Mesenchymal stem cell (in vitro differentiated cells and primary cell): Measurements from ENCODE around the gene DPH2.

Source experiments
- DNase-seq: peaks from one replicate; pipeline ENCODE4 v3.0.0-alpha.2; 2013
- H2AFZ ChIP-seq: one replicate; pipeline ENCODE4 v1.6.1; 2013; ENCODE audit warnings: low read depth, mild to moderate bottlenecking, control low read depth, inconsistent platforms, low read length, moderate library complexity
- H2AK5ac ChIP-seq: 2 replicates; pipeline ENCODE4 v1.6.1; 2013; ENCODE audit warnings: low read length, moderate library complexity, mild to moderate bottlenecking, inconsistent platforms; ENCODE audit not compliant: severe bottlenecking
- H2BK120ac ChIP-seq: one replicate; pipeline ENCODE4 v1.6.1; 2013; ENCODE audit warnings: low read depth, mild to moderate bottlenecking, inconsistent platforms, low read length, moderate library complexity
- H2BK12ac ChIP-seq, 2 experiments: one replicate each; pipeline ENCODE4 v1.6.1; 2013; ENCODE audit warnings: inconsistent platforms in 2 of 2, low read length in 2 of 2, mild to moderate bottlenecking in 2 of 2, moderate library complexity in 2 of 2, control low read depth in 1 of 2
- H2BK15ac ChIP-seq: one replicate; pipeline ENCODE4 v1.6.1; 2013; ENCODE audit warnings: mild to moderate bottlenecking, low read depth, inconsistent platforms; ENCODE audit not compliant: poor library complexity, severe bottlenecking
- H2BK5ac ChIP-seq: 2 replicates; pipeline ENCODE4 v1.6.1; 2013; ENCODE audit warnings: low read depth, mild to moderate bottlenecking, low read length, control low read depth, inconsistent platforms; ENCODE audit not compliant: poor library complexity, severe bottlenecking
- H3K14ac ChIP-seq, 2 experiments: one replicate each; pipeline ENCODE4 v1.6.1; 2013; ENCODE audit warnings: inconsistent platforms in 2 of 2, low read length in 2 of 2, control low read depth in 1 of 2, mild to moderate bottlenecking in 1 of 2, moderate library complexity in 1 of 2
- H3K18ac ChIP-seq, 2 experiments: one replicate each; pipeline ENCODE4 v1.6.1; 2013; ENCODE audit warnings: inconsistent platforms in 2 of 2, low read length in 2 of 2, control low read depth in 1 of 2, low read depth in 1 of 2, mild to moderate bottlenecking in 1 of 2
- H3K23ac ChIP-seq, 2 experiments: one replicate each; pipeline ENCODE4 v1.6.1; 2013; ENCODE audit warnings: inconsistent platforms in 2 of 2, low read length in 2 of 2, mild to moderate bottlenecking in 2 of 2, moderate library complexity in 2 of 2, control low read depth in 1 of 2
- H3K27ac ChIP-seq: 2 replicates; pipeline ENCODE4 v1.5.1; 2013; ENCODE audit warnings: mild to moderate bottlenecking, moderate library complexity, low read length, control low read depth, inconsistent platforms; ENCODE audit not compliant: poor library complexity, severe bottlenecking
- H3K27me3 ChIP-seq, 2 experiments: 2 replicates each; pipeline versions ENCODE4 v1.6.1 to v1.7.0; 2013; ENCODE audit warnings: low read length in 2 of 2, mild to moderate bottlenecking in 2 of 2, moderate library complexity in 2 of 2, control low read depth in 1 of 2, inconsistent platforms in 1 of 2; ENCODE audit not compliant: control insufficient read depth in 1 of 2, insufficient read depth in 1 of 2
- H3K36me3 ChIP-seq, 2 experiments: 2 replicates each; pipeline versions ENCODE4 v1.6.1 to v1.7.0; 2013; ENCODE audit warnings: low read length in 2 of 2, control low read depth in 1 of 2, inconsistent platforms in 1 of 2, low read depth in 1 of 2, mild to moderate bottlenecking in 1 of 2; ENCODE audit not compliant: insufficient read depth in 2 of 2, control insufficient read depth in 1 of 2
- H3K4ac ChIP-seq, 2 experiments: one replicate each; pipeline ENCODE4 v1.6.1; 2013; ENCODE audit warnings: inconsistent platforms in 2 of 2, low read length in 2 of 2, mild to moderate bottlenecking in 2 of 2, moderate library complexity in 2 of 2, control low read depth in 1 of 2, low read depth in 1 of 2
- H3K4me1 ChIP-seq: 2 replicates; pipeline ENCODE4 v1.6.1; 2013; ENCODE audit warnings: low read depth, low read length, control low read depth; ENCODE audit not compliant: control insufficient read depth, insufficient read depth
- H3K4me2 ChIP-seq: 2 replicates; pipeline ENCODE4 v1.6.1; 2013; ENCODE audit warnings: low read length, mild to moderate bottlenecking, inconsistent platforms; ENCODE audit not compliant: poor library complexity, severe bottlenecking
- H3K4me3 ChIP-seq, 2 experiments: 2 replicates each; pipeline versions ENCODE4 v1.5.1 to v1.7.0; 2013; ENCODE audit warnings: low read length in 2 of 2, mild to moderate bottlenecking in 2 of 2, control low read depth in 1 of 2, low read depth in 1 of 2; ENCODE audit not compliant: insufficient read depth in 1 of 2
- H3K79me1 ChIP-seq: replicated peaks from 2 replicates; pipeline ENCODE4 v1.6.1; 2013; ENCODE audit warnings: mild to moderate bottlenecking, control low read depth, low read length, inconsistent platforms; ENCODE audit not compliant: poor library complexity, severe bottlenecking
- H3K9ac ChIP-seq: 2 replicates; pipeline ENCODE4 v1.7.0; 2013; ENCODE audit warnings: mild to moderate bottlenecking, low read length, moderate library complexity
- H3K9me3 ChIP-seq: 2 replicates; pipeline ENCODE4 v1.7.0; 2013; ENCODE audit warnings: mild to moderate bottlenecking, low read length; ENCODE audit not compliant: control insufficient read depth
- H4K8ac ChIP-seq: one replicate; pipeline ENCODE4 v1.6.1; 2013; ENCODE audit warnings: inconsistent platforms, mild to moderate bottlenecking, low read length, moderate library complexity
- H4K91ac ChIP-seq: one replicate; pipeline ENCODE4 v1.6.1; 2013; ENCODE audit warnings: mild to moderate bottlenecking, low read length, inconsistent platforms
- WGBS: methylation state at CpG from one replicate; pipeline ENCODE4 v1.1.7; 2013; ENCODE audit warnings: mixed read lengths; 5-methylcytosine and 5-hydroxymethylcytosine counted together

DPH2 gene

GRCh38 chr1:43986712-43987111 lies 16.9 kb downstream of the DPH2 start:
- no peaks in the 10 kb centered on the region for H3K27me3 ChIP-seq

GRCh38 chr1:43987159-43987902 lies 17.5 kb downstream of the DPH2 start:
- Histone ChIP-seq H2AK5ac (no peak overlapping the region), H3K9me3 (no peaks in the 10 kb centered on the region), H3K36me3 (peaks cover 34 to 43% of the 10 kb centered on the region in 2 experiments), H2BK120ac (no peak overlapping the region), H4K8ac (no peak overlapping the region), H3K27ac (peak overlapping the region; percentile 11), H3K27me3 (no peaks in the 10 kb centered on the region), H2AFZ (no peak overlapping the region), H3K4me3 (no peak overlapping the region), H3K4ac (no peak overlapping the region), H3K4me1 (peaks cover 26% of the 10 kb centered on the region), H2BK15ac (no peak overlapping the region), H2BK5ac (no peak overlapping the region), H2BK12ac (no peak overlapping the region), H3K79me1 (peaks cover 9% of the 10 kb centered on the region), H3K9ac (no peak overlapping the region), H3K23ac (no peak overlapping the region), H3K14ac (peak overlapping the region in 1 of 2 experiments; percentile 24), H3K18ac (peak overlapping the region in 1 of 2 experiments; percentile 28), H4K91ac (no peak overlapping the region), H3K4me2 (no peak overlapping the region)
- 64% methylated on average over 6 of the region's 6 CpGs for WGBS
- DNase-seq, result peak; percentile 50

More at GRCh38 chr1:43986712-43987111, 16.9 kb downstream of the DPH2 start:
- Histone ChIP-seq H2AFZ (no peak overlapping the region), H2BK120ac (no peak overlapping the region), H3K79me1 (peaks cover 14% of the 10 kb centered on the region), H3K23ac (peak overlapping the region in 1 of 2 experiments; percentile 48), H3K4ac (peak overlapping the region in 1 of 2 experiments; percentile 12), H3K4me3 (no peak overlapping the region), H3K18ac (peak overlapping the region in 1 of 2 experiments; percentile 28), H3K27ac (no peak overlapping the region), H2BK5ac (no peak overlapping the region), H3K14ac (no peak overlapping the region), H3K9me3 (no peaks in the 10 kb centered on the region), H2AK5ac (no peak overlapping the region), H3K9ac (no peak overlapping the region), H2BK12ac (no peak overlapping the region), H4K8ac (no peak overlapping the region), H3K4me1 (peaks cover 26% of the 10 kb centered on the region), H3K36me3 (peaks cover 38 to 49% of the 10 kb centered on the region in 2 experiments), H2BK15ac (no peak overlapping the region), H4K91ac (no peak overlapping the region), H3K4me2 (no peak overlapping the region)
- WGBS, result 91% methylated on average over 6 of the region's 6 CpGs
- no peak for DNase-seq

- Histone ChIP-seq H3K79me1 (no peaks in the 10 kb centered on the region), H3K36me3 (peaks cover 10 to 23% of the 10 kb centered on the region in 2 experiments), H2BK15ac (no peak overlapping the region), H2BK5ac (no peak overlapping the region), H3K9me3 (no peaks in the 10 kb centered on the region), H3K27me3 (no peaks in the 10 kb centered on the region), H3K27ac (no peak overlapping the region), H2BK120ac (no peak overlapping the region), H3K18ac (peak overlapping the region in 1 of 2 experiments; percentile 46), H2BK12ac (no peak overlapping the region), H3K4me1 (peaks cover 32% of the 10 kb centered on the region), H3K9ac (peak overlapping the region; percentile 91), H4K8ac (peak overlapping the region; percentile 43), H3K4me2 (peak overlapping the region; percentile 82), H3K4me3 (peak overlapping the region; percentile 79 to 84), H2AFZ (no peak overlapping the region), H3K14ac (peak overlapping the region in 1 of 2 experiments; percentile 28), H3K23ac (no peak overlapping the region), H2AK5ac (peak overlapping the region; percentile 38), H4K91ac (no peak overlapping the region), H3K4ac (peak overlapping the region in 1 of 2 experiments; percentile 47)
- 74% methylated on average over 17 of the region's 19 CpGs for WGBS
- no peak for DNase-seq
Observed at GRCh38 chr1:43990271-43991199, 20.7 kb downstream of the DPH2 start.

- Histone ChIP-seq H3K18ac (peak overlapping the region in 1 of 2 experiments; percentile 46), H3K23ac (no peak overlapping the region), H2BK5ac (no peak overlapping the region), H3K4ac (no peak overlapping the region), H2AK5ac (no peak overlapping the region), H3K27ac (peak overlapping the region; percentile 41), H3K9ac (peak overlapping the region; percentile 91), H2BK12ac (no peak overlapping the region), H3K79me1 (no peaks in the 10 kb centered on the region), H3K4me2 (peak overlapping the region; percentile 82), H3K4me1 (peaks cover 32% of the 10 kb centered on the region), H2AFZ (peak overlapping the region; percentile 3), H2BK120ac (no peak overlapping the region), H3K4me3 (peak overlapping the region; percentile 79 to 84), H2BK15ac (no peak overlapping the region), H3K36me3 (peaks cover 4 to 17% of the 10 kb centered on the region in 2 experiments), H4K8ac (peak overlapping the region; percentile 43), H3K9me3 (no peaks in the 10 kb centered on the region), H3K14ac (peak overlapping the region in 1 of 2 experiments; percentile 28), H3K27me3 (no peaks in the 10 kb centered on the region), H4K91ac (no peak overlapping the region)
- 6% methylated on average over 10 of the region's 10 CpGs for WGBS
- DNase-seq, result no peak
Observed at GRCh38 chr1:43991200-43991475, 21.3 kb downstream of the DPH2 start.
